K562 (cell line): ENCODE data around the gene SLC27A6. TPM values are rescaled to one million over a fixed set of nuclear protein-coding genes. Genes with fewer than 3 reads are reported as not detected.

Experiments used
- CC2D1A ChIP-seq: fragments of 450-650 bp; IDR thresholded peaks from 2 replicates; pipeline ENCODE4 v1.6.1; 2017; ENCODE audit warnings: mild to moderate bottlenecking
- CEBPG ChIP-seq, 3 experiments: fragments of 200-800 bp in 1 of 3; sonication (Bioruptor generic) in 1 of 3; sonication (generic) in 1 of 3; formaldehyde crosslinking in 1 of 3; IDR thresholded peaks in 2 of 3; conservative IDR thresholded peaks in 1 of 3; 2 replicates each; pipeline versions ENCODE4 v1.6.1 to v1.8.0; 2016 to 2022; ENCODE audit warnings: missing compliant biosample characterization in 2 of 3, missing genetic modification characterization in 2 of 3, mild to moderate bottlenecking in 1 of 3, missing genetic modification reagents in 1 of 3
- ETV1 ChIP-seq: fragments of 450-650 bp; conservative IDR thresholded peaks from 2 replicates; pipeline ENCODE4 v1.6.1; 2016; ENCODE audit warnings: missing genetic modification characterization, control low read depth, low read depth, missing compliant biosample characterization
- HDAC3 ChIP-seq: fragments of 450-650 bp; IDR thresholded peaks from 2 replicates; pipeline ENCODE4 v1.6.1; 2018; ENCODE audit warnings: borderline replicate concordance, mild to moderate bottlenecking, moderate library complexity; ENCODE audit not compliant: partially characterized antibody
- MEF2D ChIP-seq: conservative IDR thresholded peaks from 2 replicates; pipeline ENCODE4 v1.6.1; 2016; ENCODE audit warnings: low read depth, missing genetic modification characterization, missing compliant biosample characterization
- MITF ChIP-seq: IDR thresholded peaks from 2 replicates; pipeline ENCODE4 v1.6.1; 2014; ENCODE audit warnings: antibody characterized with exemption
- MLLT1 ChIP-seq, 2 experiments: fragments of 450-650 bp; IDR thresholded peaks; 2 replicates each; pipeline ENCODE4 v1.6.1; 2016
- MNT ChIP-seq, 2 experiments: fragments of 450-650 bp; conservative IDR thresholded peaks; 2 replicates each; pipeline ENCODE4 v1.6.1; 2017; ENCODE audit warnings: mild to moderate bottlenecking in 2 of 2, moderate library complexity in 2 of 2
- PHB2 ChIP-seq: fragments of 450-650 bp; IDR thresholded peaks from 2 replicates; pipeline ENCODE4 v1.6.1; 2017; ENCODE audit warnings: low read depth
- SMARCE1 ChIP-seq: fragments of 450-650 bp; IDR thresholded peaks from 2 replicates; pipeline ENCODE4 v1.7.1; 2016; ENCODE audit warnings: mild to moderate bottlenecking
- TBL1XR1 ChIP-seq, 2 experiments: IDR thresholded peaks; 2 replicates each; pipeline ENCODE4 v1.6.1; 2012; ENCODE audit warnings: improper control_type of control experiment in 2 of 2, low read length in 2 of 2, mild to moderate bottlenecking in 1 of 2
- TFE3 ChIP-seq: fragments of 450-650 bp; formaldehyde crosslinking; IDR thresholded peaks from 2 replicates; pipeline ENCODE4 v1.4.0; 2020; ENCODE audit warnings: mild to moderate bottlenecking, mixed read lengths
- TGIF2 ChIP-seq: sonication (generic); formaldehyde crosslinking; IDR thresholded peaks from 2 replicates; pipeline ENCODE4 v1.8.1; 2022; ENCODE audit warnings: mild to moderate bottlenecking, missing genetic modification reagents, moderate library complexity
- UBTF ChIP-seq, 2 experiments: IDR thresholded peaks; 2 replicates each; pipeline ENCODE4 v1.6.1; 2012; ENCODE audit warnings: improper control_type of control experiment in 2 of 2, low read depth in 2 of 2, low read length in 2 of 2, borderline replicate concordance in 1 of 2
- ZFP36 ChIP-seq: fragments of 150-350 bp; IDR thresholded peaks from 2 replicates; pipeline ENCODE4 v1.6.1; 2018; ENCODE audit warnings: low read length, low read depth; ENCODE audit not compliant: partially characterized antibody
- polyA plus RNA-seq, 8 experiments: library from polyadenylated mRNA; depleted of rRNA in 4 of 8; stranded (reverse) in 5 of 8; unstranded in 3 of 8; fragments of >200 nt; fragmentation: Nextera tagmentation in 2 of 8; fragmentation: Illumina TruSeq in 1 of 8; extraction: Ambion mirVana in 2 of 8; extraction: Trizol in 1 of 8; gene quantifications; 2 replicates each; pipeline versions ENCODE4 v1.2.1 to v1.2.3, GENCODE V29; 2011 to 2014; ENCODE audit warnings: inconsistent platforms in 1 of 8, missing spikeins in 1 of 8
- total RNA-seq, 7 experiments: library from RNA; depleted of rRNA in 6 of 7; stranded (reverse); fragments of >200 nt in 6 of 7; fragmentation: Illumina TruSeq in 2 of 7; extraction: Trizol in 2 of 7; gene quantifications; 2 replicates each; pipeline versions ENCODE4 v1.2.1 to v1.2.3, GENCODE V29; 2011 to 2021; ENCODE audit warnings: low replicate concordance in 1 of 7

The SLC27A6 gene
- total and polyA plus RNA-seq, 9 of the 15 experiments (the other 6 are each of a cell fraction or from before 2014, with no cell fraction given): 0.56 to 1.9 (median 1.2) TPM

GRCh38 chr5:129082225-129083136 is 117.2 kb downstream of the SLC27A6 start (continued):
- TF ChIP-seq TBL1XR1 (IDR thresholded peaks at IDR 0.05; ENCODE audit: low read length in 2 of 2) (peak; percentile 8 to 59; a peak in 2 of 4 replicates), MITF (0 out of 2 replicates have a peak, but pooled peaks have one; percentile 29), MEF2D (tag) (peak; percentile 77; the same call in 1 of the 2 replicates), TGIF2 (no peak), MNT (conservative IDR thresholded peaks at IDR 0.05) (peak in 1 of 2 experiments; percentile 62; a peak in 2 of 4 replicates), ETV1 (tag) (peak; percentile 55), UBTF (IDR thresholded peaks at IDR 0.05; ENCODE audit: borderline replicate concordance in 1 of 2, low read depth in 2 of 2, low read length in 2 of 2) (0 out of 4 replicates have a peak, but pooled peaks of 1 of the 2 experiments have one; percentile 39), HDAC3 (peak; percentile 60), CC2D1A (peak; percentile 76; the same call in 1 of the 2 replicates), MLLT1 (IDR thresholded peaks at IDR 0.05) (peak; percentile 71 to 82; a peak in 3 of 4 replicates), PHB2 (peak; percentile 57; the same call in 1 of the 2 replicates), TFE3 (no peak), CEBPG (CRISPR knock-in tag; IDR thresholded peaks at IDR 0.05) (peak; percentile 76; the same call in 1 of the 2 replicates), CEBPG (tag; conservative IDR thresholded peaks at IDR 0.05 in 1 of 2, IDR thresholded peaks at IDR 0.05 in 1 of 2) (peak; percentile 64 to 81), ZFP36 (no peak), SMARCE1 (peak; percentile 94)
